Measurements from ENCODE around the gene SAV1.

SAV1 gene

GRCh38 chr14:50615056-50615455 lies 53.0 kb downstream of the SAV1 start:
- DNase-seq (ENCODE audit: low read depth), result no peak

GRCh38 chr14:50612806-50613205 lies 55.3 kb downstream of the SAV1 start:
- no peak for DNase-seq (ENCODE audit: low read depth)
- H3K4me3 ChIP-seq (ENCODE audit: low read depth, low read length), result no peak overlapping the region

More at GRCh38 chr14:50615056-50615455, 53.0 kb downstream of the SAV1 start:
- no peak overlapping the region for H3K4me3 ChIP-seq (ENCODE audit: low read depth, low read length)

GRCh38 chr14:50610465-50610864 lies 57.6 kb downstream of the SAV1 start:
- DNase-seq (ENCODE audit: low read depth), result no peak
- H3K4me3 ChIP-seq (ENCODE audit: low read depth, low read length), result no peak overlapping the region

GRCh38 chr14:50608302-50608851 lies 59.7 kb downstream of the SAV1 start:
- DNase-seq (ENCODE audit: low read depth), result no peak
- H3K4me3 ChIP-seq (ENCODE audit: low read depth, low read length), result no peak overlapping the region

GRCh38 chr14:50607761-50608160 lies 60.3 kb downstream of the SAV1 start:
- no peak overlapping the region for H3K4me3 ChIP-seq (ENCODE audit: low read depth, low read length)

GRCh38 chr14:50607181-50607580 lies 60.9 kb downstream of the SAV1 start:
- no peak overlapping the region for H3K4me3 ChIP-seq (ENCODE audit: low read depth, low read length)
- peak; percentile 32 for DNase-seq (ENCODE audit: low read depth)

More at GRCh38 chr14:50607761-50608160, 60.3 kb downstream of the SAV1 start:
- DNase-seq (ENCODE audit: low read depth), result no peak

- DNase-seq (ENCODE audit: low read depth), result no peak
- no peak overlapping the region for H3K4me3 ChIP-seq (ENCODE audit: low read depth, low read length)
Observed at GRCh38 chr14:50606468-50606867, 61.6 kb downstream of the SAV1 start.

GRCh38 chr14:50605766-50606165 lies 62.3 kb downstream of the SAV1 start:
- no peak for DNase-seq (ENCODE audit: low read depth)
- H3K4me3 ChIP-seq (ENCODE audit: low read depth, low read length), result no peak overlapping the region

GRCh38 chr14:50603565-50603964 lies 64.5 kb downstream of the SAV1 start:
- no peak for DNase-seq (ENCODE audit: low read depth)
- no peak overlapping the region for H3K4me3 ChIP-seq (ENCODE audit: low read depth, low read length)

GRCh38 chr14:50602035-50602434 lies 66.1 kb downstream of the SAV1 start:
- no peak overlapping the region for H3K4me3 ChIP-seq (ENCODE audit: low read depth, low read length)
- DNase-seq (ENCODE audit: low read depth), result no peak

GRCh38 chr14:50601394-50601793 lies 66.7 kb downstream of the SAV1 start:
- DNase-seq (ENCODE audit: low read depth), result no peak

GRCh38 chr14:50600849-50601248 lies 67.3 kb downstream of the SAV1 start:
- H3K4me3 ChIP-seq (ENCODE audit: low read depth, low read length), result no peak overlapping the region
- DNase-seq (ENCODE audit: low read depth), result no peak

More at GRCh38 chr14:50601394-50601793, 66.7 kb downstream of the SAV1 start:
- H3K4me3 ChIP-seq (ENCODE audit: low read depth, low read length), result no peak overlapping the region

- DNase-seq (ENCODE audit: low read depth), result peak; percentile 18
- H3K4me3 ChIP-seq (ENCODE audit: low read depth, low read length), result no peak overlapping the region
Observed at GRCh38 chr14:50599700-50600444, 68.2 kb downstream of the SAV1 start.

- DNase-seq (ENCODE audit: low read depth), result no peak
- H3K4me3 ChIP-seq (ENCODE audit: low read depth, low read length), result no peak overlapping the region
Observed at GRCh38 chr14:50598765-50599164, 69.3 kb downstream of the SAV1 start.

GRCh38 chr14:50594577-50595316 lies 73.4 kb downstream of the SAV1 start:
- no peak overlapping the region for H3K4me3 ChIP-seq (ENCODE audit: low read depth, low read length)
- no peak for DNase-seq (ENCODE audit: low read depth)

- H3K4me3 ChIP-seq (ENCODE audit: low read depth, low read length), result no peak overlapping the region
- DNase-seq (ENCODE audit: low read depth), result no peak
Observed at GRCh38 chr14:50590464-50590863, 77.6 kb downstream of the SAV1 start.

Data from skeletal muscle cell (primary cell).